H1 (cell line): ENCODE results near the gene NAMPT. TPM values are rescaled to one million over a fixed set of nuclear protein-coding genes. Genes with fewer than 3 reads are reported as not detected.

Source experiments
- CTCF ChIA-PET: fragments of 300-600 bp; sonication (Branson Sonifier 250); formaldehyde crosslinking; loops from one replicate; lab custom pipeline; 2021; ENCODE audit not compliant: partially characterized antibody; lab: Charles Lee
- POLR2A ChIA-PET: fragments of 300-600 bp; sonication (Branson Sonifier 250); formaldehyde crosslinking; loops from one replicate; lab custom pipeline; 2021; ENCODE audit warnings: inconsistent platforms; ENCODE audit not compliant: partially characterized antibody; lab: Charles Lee
- DNase-seq, 2 experiments: peaks; one replicate each; pipeline versions ENCODE4 v3.0.0 to v3.0.0-alpha.2; 2010 to 2022; ENCODE audit warnings: low spot score in 2 of 2, low read depth in 1 of 2, mixed read lengths in 1 of 2
- FAIRE-seq: peaks from 2 replicates; lab custom pipeline; 2011; peaks lifted over from hg19 to GRCh38; lab: Jason Lieb, UNC
- H2AFZ ChIP-seq: 2 replicates; pipeline ENCODE4 v1.8.1; 2012; ENCODE audit warnings: low read length, inconsistent platforms
- H2AK5ac ChIP-seq: 2 replicates; pipeline ENCODE4 v1.6.1; 2013; ENCODE audit warnings: low read depth, low read length
- H2BK120ac ChIP-seq: replicated peaks from 2 replicates; pipeline ENCODE3; 2013; ENCODE audit warnings: low read depth, low read length, inconsistent platforms
- H2BK12ac ChIP-seq: 2 replicates; pipeline ENCODE4 v1.6.1; 2013; ENCODE audit warnings: low read depth, low read length
- H2BK15ac ChIP-seq: 2 replicates; pipeline ENCODE4 v1.6.1; 2013; ENCODE audit warnings: low read length
- H2BK20ac ChIP-seq: 2 replicates; pipeline ENCODE4 v1.6.1; 2013; ENCODE audit warnings: low read length
- H2BK5ac ChIP-seq: 2 replicates; pipeline ENCODE4 v1.6.1; 2013; ENCODE audit warnings: low read depth, low read length
- H3K14ac ChIP-seq: 2 replicates; pipeline ENCODE4 v1.6.1; 2013; ENCODE audit warnings: inconsistent platforms; ENCODE audit not compliant: insufficient read length
- H3K18ac ChIP-seq: 2 replicates; pipeline ENCODE4 v1.6.1; 2013; ENCODE audit warnings: low read length; ENCODE audit errors: extremely low read depth
- H3K23ac ChIP-seq: 2 replicates; pipeline ENCODE4 v1.6.1; 2013; ENCODE audit warnings: inconsistent platforms; ENCODE audit not compliant: insufficient read length
- H3K23me2 ChIP-seq: 2 replicates; pipeline ENCODE4 v1.6.1; 2013; ENCODE audit warnings: low read depth, low read length
- H3K27ac ChIP-seq: 2 replicates; pipeline ENCODE4 v1.6.1; 2011; ENCODE audit warnings: low read depth, low read length, inconsistent platforms
- H3K27me3 ChIP-seq, 4 experiments: replicated peaks in 1 of 4; 1 replicate in 1 of 4; 2 replicates in 3 of 4; pipeline versions ENCODE4 v1.6.1 to v1.8.1; 2011 to 2013; ENCODE audit warnings: low read length in 3 of 4, mild to moderate bottlenecking in 3 of 4, inconsistent platforms in 2 of 4, mixed read lengths in 2 of 4, moderate library complexity in 1 of 4; ENCODE audit not compliant: control insufficient read depth in 3 of 4, insufficient read depth in 3 of 4; ENCODE audit errors: extremely low read depth in 1 of 4
- H3K36me3 ChIP-seq, 4 experiments: 2 replicates each; pipeline versions ENCODE4 v1.6.1 to v1.8.1; 2011 to 2013; ENCODE audit warnings: mild to moderate bottlenecking in 4 of 4, low read length in 3 of 4, moderate library complexity in 2 of 4, control low read depth in 1 of 4, inconsistent platforms in 1 of 4; ENCODE audit not compliant: insufficient read depth in 4 of 4, control insufficient read depth in 2 of 4
- H3K4ac ChIP-seq: replicated peaks from 2 replicates; pipeline ENCODE3; 2013; ENCODE audit warnings: low read length, low read depth, mixed read lengths, inconsistent platforms; ENCODE audit not compliant: insufficient read length
- H3K4me1 ChIP-seq, 4 experiments: replicated peaks in 1 of 4; 1 replicate in 1 of 4; 2 replicates in 3 of 4; pipeline versions ENCODE4 v1.6.1 to v1.8.1; 2011 to 2013; ENCODE audit warnings: low read length in 3 of 4, inconsistent platforms in 2 of 4, mixed read lengths in 1 of 4; ENCODE audit not compliant: insufficient read depth in 4 of 4, control insufficient read depth in 3 of 4
- H3K4me2 ChIP-seq, 2 experiments: 2 replicates each; pipeline versions ENCODE4 v1.6.1 to v1.8.1; 2011 to 2013; ENCODE audit warnings: low read depth in 2 of 2, low read length in 2 of 2, control low read depth in 1 of 2, inconsistent platforms in 1 of 2, mild to moderate bottlenecking in 1 of 2; ENCODE audit not compliant: insufficient read depth in 1 of 2
- H3K4me3 ChIP-seq, 4 experiments: fragments of 200-600, 300-600 bp in 1 of 4; sonication (generic), shearing (Covaris generic), sonication (Bioruptor Twin) in 1 of 4; 2 replicates each; pipeline versions ENCODE4 v1.5.1 to v1.8.1; 2011 to 2016; ENCODE audit warnings: low read length in 4 of 4, low read depth in 3 of 4, control low read depth in 2 of 4, inconsistent platforms in 2 of 4, mild to moderate bottlenecking in 2 of 4, mixed read lengths in 1 of 4, moderate library complexity in 1 of 4; ENCODE audit not compliant: insufficient read depth in 2 of 4; ENCODE audit errors: extremely low read depth in 1 of 4
- H3K56ac ChIP-seq: replicated peaks from 2 replicates; pipeline ENCODE3; 2013; ENCODE audit warnings: low read depth, mild to moderate bottlenecking, mixed read lengths, low read length, inconsistent platforms; ENCODE audit not compliant: insufficient read length
- H3K79me1 ChIP-seq: 2 replicates; pipeline ENCODE4 v1.6.1; 2013; ENCODE audit warnings: low read depth, low read length, control low read depth
- H3K79me2 ChIP-seq, 2 experiments: 2 replicates each; pipeline versions ENCODE4 v1.6.1 to v1.8.1; 2012 to 2013; ENCODE audit warnings: low read length in 2 of 2, mild to moderate bottlenecking in 2 of 2, inconsistent platforms in 1 of 2; ENCODE audit not compliant: insufficient read depth in 2 of 2, control insufficient read depth in 1 of 2
- H3K9ac ChIP-seq, 4 experiments: replicated peaks in 1 of 4; 1 replicate in 1 of 4; 2 replicates in 3 of 4; pipeline versions ENCODE4 v1.6.1 to v1.8.1; 2011 to 2013; ENCODE audit warnings: low read depth in 3 of 4, low read length in 3 of 4, control low read depth in 2 of 4, mild to moderate bottlenecking in 2 of 4, moderate library complexity in 2 of 4, inconsistent platforms in 1 of 4; ENCODE audit errors: extremely low read depth in 1 of 4
- H3K9me3 ChIP-seq, 2 experiments: 2 replicates each; pipeline versions ENCODE4 v1.6.1 to v1.8.1; 2012 to 2013; ENCODE audit warnings: mild to moderate bottlenecking in 2 of 2, moderate library complexity in 2 of 2, control low read depth in 1 of 2, inconsistent platforms in 1 of 2, low read depth in 1 of 2, low read length in 1 of 2, mixed read lengths in 1 of 2; ENCODE audit not compliant: insufficient read depth in 2 of 2
- H4K20me1 ChIP-seq, 2 experiments: replicated peaks in 1 of 2; 2 replicates each; pipeline versions ENCODE3 to v1.8.1; 2011 to 2013; ENCODE audit warnings: inconsistent platforms in 2 of 2, low read length in 2 of 2, mild to moderate bottlenecking in 1 of 2; ENCODE audit not compliant: insufficient read depth in 2 of 2, control insufficient read depth in 1 of 2
- H4K5ac ChIP-seq: 2 replicates; pipeline ENCODE4 v1.6.1; 2013; ENCODE audit warnings: low read length, low read depth, mixed read lengths, inconsistent platforms; ENCODE audit not compliant: insufficient read length
- H4K8ac ChIP-seq: 2 replicates; pipeline ENCODE4 v1.8.0; 2013; ENCODE audit warnings: mild to moderate bottlenecking, moderate library complexity, low read length, inconsistent platforms; ENCODE audit not compliant: insufficient read depth; ENCODE audit errors: extremely low read depth
- H4K91ac ChIP-seq: replicated peaks from 2 replicates; pipeline ENCODE3; 2013; ENCODE audit warnings: low read length, mixed read lengths, inconsistent platforms; ENCODE audit not compliant: insufficient read length
- CEBPB ChIP-seq: IDR thresholded peaks from 2 replicates; pipeline ENCODE4 v1.6.1; 2012; ENCODE audit warnings: low read depth, low read length
- CREB1 ChIP-seq: IDR thresholded peaks from 2 replicates; pipeline ENCODE4 v1.6.1; 2012; ENCODE audit warnings: inconsistent platforms
- KDM4A ChIP-seq: IDR thresholded peaks from one replicate; pipeline ENCODE4 v1.7.1; 2012; ENCODE audit warnings: low read depth, mild to moderate bottlenecking, moderate library complexity, low read length, inconsistent platforms; ENCODE audit not compliant: severe bottlenecking
- POLR2AphosphoS5 ChIP-seq: IDR thresholded peaks from 2 replicates; pipeline ENCODE4 v1.6.1; 2011; ENCODE audit warnings: low read depth, low read length
- SP1 ChIP-seq: IDR thresholded peaks from 2 replicates; pipeline ENCODE4 v1.6.1; 2011; ENCODE audit warnings: low read depth, low read length
- TBP ChIP-seq: IDR thresholded peaks from 2 replicates; pipeline ENCODE4 v1.6.1; 2011; ENCODE audit warnings: low read depth, low read length, improper control_type of control experiment
- YY1 ChIP-seq: IDR thresholded peaks from 2 replicates; pipeline ENCODE4 v1.6.1; 2011; ENCODE audit warnings: low read depth, mild to moderate bottlenecking, low read length
- WGBS, 2 experiments: shearing (Covaris generic) in 1 of 2; methylation state at CpG; one replicate each; pipeline versions ENCODE4 v1.1.6 to v1.1.7; 2013 to 2015; ENCODE audit warnings: low lambda C conversion rate in 2 of 2, mixed read lengths in 2 of 2, inconsistent platforms in 1 of 2, low coverage in 1 of 2, missing lambda C conversion rate in 1 of 2; ENCODE audit not compliant: insufficient replicate concordance in 2 of 2, insufficient coverage in 1 of 2, insufficient read length in 1 of 2; ENCODE audit errors: extremely low coverage in 1 of 2, missing lambda C conversion rate in 1 of 2; 5-methylcytosine and 5-hydroxymethylcytosine counted together
- polyA plus RNA-seq, 7 experiments: library from polyadenylated mRNA; depleted of rRNA in 3 of 7; stranded (reverse) in 5 of 7; unstranded in 2 of 7; fragments of >200 nt in 5 of 7; fragments of 200-250 nt in 2 of 7; gene quantifications; 1 replicate in 5 of 7; 2 replicates in 1 of 7; 4 replicates in 1 of 7; pipeline versions ENCODE4 v1.2.1 to v1.2.3, GENCODE V29; 2011 to 2013; ENCODE audit warnings: missing spikeins in 2 of 7, mixed read lengths in 2 of 7
- total RNA-seq: library from RNA; stranded (reverse); fragmentation: NEBNext Ultra II Directional; extraction: Animal tissue kit (Norgen Biotek cat#: 25700); gene quantifications from 2 replicates; pipeline ENCODE4 v1.2.1, GENCODE V29; 2021
- TF ChIP-seq, protein P1 (sequence below): IDR thresholded peaks from 2 replicates; pipeline ENCODE4 v1.6.1; 2012; ENCODE audit warnings: inconsistent platforms
- TF ChIP-seq, protein P2 (sequence below): IDR thresholded peaks from 2 replicates; pipeline ENCODE4 v1.6.1; 2011; ENCODE audit warnings: low read depth, mild to moderate bottlenecking, low read length; ENCODE audit not compliant: insufficient read depth
- TF ChIP-seq, protein P3 (sequence below): IDR thresholded peaks from 2 replicates; pipeline ENCODE4 v1.6.1; 2012; ENCODE audit warnings: inconsistent platforms

NAMPT gene
- total and polyA plus RNA-seq, 2 of the 8 experiments (the other 6 are each of a cell fraction or from before 2014, with no cell fraction given) = 15.4 to 95.9 TPM

DNA sequence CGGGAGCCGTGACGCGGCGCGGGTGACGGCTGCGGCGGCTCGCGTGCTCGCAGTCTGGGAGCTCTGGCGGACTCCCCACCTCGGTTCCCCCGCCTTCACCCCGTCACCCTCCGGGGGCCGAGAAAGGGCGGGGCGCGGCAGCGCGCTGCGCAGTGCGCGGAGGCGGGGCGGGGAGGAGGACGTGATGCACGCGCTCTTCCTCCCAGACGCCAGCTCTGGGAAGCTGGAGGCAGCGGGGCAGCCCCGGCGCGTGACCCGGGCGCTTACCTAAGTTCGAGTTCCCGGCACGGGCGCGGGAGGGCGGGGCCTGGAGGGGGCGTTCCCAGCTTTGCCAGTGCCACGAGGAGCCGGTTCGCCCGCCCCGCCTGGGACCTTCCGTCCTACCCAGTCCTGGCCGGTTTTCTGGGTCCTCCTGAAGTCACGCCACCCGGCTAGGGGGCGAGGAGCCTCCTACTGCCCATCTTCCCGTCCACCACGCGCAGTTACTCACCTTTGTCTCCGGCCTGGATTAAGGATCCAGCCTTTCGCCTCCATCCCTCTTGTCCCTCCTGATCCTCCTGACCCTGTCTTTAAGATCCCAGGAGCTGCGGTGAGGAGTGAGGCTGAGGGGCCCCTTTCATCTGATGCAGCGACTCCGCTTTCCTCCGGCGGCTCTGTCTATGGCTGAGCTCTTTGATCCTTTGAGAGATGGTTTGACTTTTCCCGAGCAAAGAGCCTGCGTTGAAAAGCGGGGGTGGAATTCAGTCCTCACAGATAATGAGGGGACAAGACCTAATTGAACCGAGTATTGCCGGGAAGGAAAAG lies 470 bp upstream of the NAMPT start:
- H4K8ac ChIP-seq = peak overlapping the region; percentile 92
- H3K36me3 ChIP-seq = no peaks in the 10 kb centered on the region
- peak overlapping the region; percentile 97 for H3K27ac ChIP-seq
- peak overlapping the region; percentile 88 for H4K91ac ChIP-seq
- H3K14ac ChIP-seq = peak overlapping the region; percentile 25
- peaks cover 6 to 38% of the 10 kb centered on the region in 2 experiments; a peak in 3 of 4 replicates for H3K79me2 ChIP-seq
- peak overlapping the region; percentile 73 to 91 (median 82) for H3K4me3 ChIP-seq
- H3K9me3 ChIP-seq = no peaks in the 10 kb centered on the region
- POLR2A ChIA-PET = interaction anchor here (0.8 to 2.3 kb wide), 9 partner anchors 9 to 704 kb away, joined by 3 to 7 read pairs (median 5); partner anchors contain the start of gene EFCAB10
- H3K56ac ChIP-seq = peak overlapping the region; percentile 95
- no peak overlapping the region for H2BK20ac ChIP-seq
- no peak overlapping the region for H3K23ac ChIP-seq
- H3K18ac ChIP-seq = peak overlapping the region; percentile 99
- H3K23me2 ChIP-seq = peaks cover 10% of the 10 kb centered on the region
- H3K27me3 ChIP-seq = no peaks in the 10 kb centered on the region
- H3K9ac ChIP-seq = peak overlapping the region; percentile 90 to 93 (median 92)
- peak overlapping the region; percentile 98 for H2AFZ ChIP-seq
- peaks cover 0 to 2% (median under 1%) of the 10 kb centered on the region in 4 experiments; a peak in 3 of 7 replicates for H3K4me1 ChIP-seq
- peak overlapping the region; percentile 95 for H2BK5ac ChIP-seq
- DNase-seq (peak; percentile 95 to 98), FAIRE-seq (no peak)
- peak overlapping the region; percentile 16 for H3K4ac ChIP-seq
- H2AK5ac ChIP-seq = no peak overlapping the region
- H2BK12ac ChIP-seq = peak overlapping the region; percentile 77
- 3% methylated on average over 19 of the region's 70 CpGs; no CpG with 5 or more reads in 1 of the 2 experiments for WGBS, 2 experiments
- 0 out of 2 replicates have a peak overlapping the region, but pooled peaks have one; percentile 84 for H2BK15ac ChIP-seq
- no peaks in the 10 kb centered on the region; the same call in 1 of the 2 replicates for H3K79me1 ChIP-seq
- no peak overlapping the region for H2BK120ac ChIP-seq
- peak overlapping the region; percentile 95 for H4K5ac ChIP-seq
- H4K20me1 ChIP-seq = peaks cover 0 to 2% of the 10 kb centered on the region in 2 experiments
- CTCF ChIA-PET = interaction anchor here (0.6 to 1.3 kb wide), 7 partner anchors 17 to 379 kb away, joined by 3 to 7 read pairs (median 3); no protein-coding TSS in a partner anchor
- H3K4me2 ChIP-seq = peak overlapping the region; percentile 98 to 99
- TF ChIP-seq, protein P1, sequence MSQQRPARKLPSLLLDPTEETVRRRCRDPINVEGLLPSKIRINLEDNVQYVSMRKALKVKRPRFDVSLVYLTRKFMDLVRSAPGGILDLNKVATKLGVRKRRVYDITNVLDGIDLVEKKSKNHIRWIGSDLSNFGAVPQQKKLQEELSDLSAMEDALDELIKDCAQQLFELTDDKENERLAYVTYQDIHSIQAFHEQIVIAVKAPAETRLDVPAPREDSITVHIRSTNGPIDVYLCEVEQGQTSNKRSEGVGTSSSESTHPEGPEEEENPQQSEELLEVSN = peak; percentile 57
- TF ChIP-seq CREB1 (peak; percentile 81; the same call in 1 of the 2 replicates), SP1 (peak; percentile 43; the same call in 1 of the 2 replicates), TBP (peak; percentile 59), YY1 (peak; percentile 70; the same call in 1 of the 2 replicates), KDM4A (peak; percentile 79), POLR2AphosphoS5 (peak; percentile 90), CEBPB (no peak)
- TF ChIP-seq, protein P2, sequence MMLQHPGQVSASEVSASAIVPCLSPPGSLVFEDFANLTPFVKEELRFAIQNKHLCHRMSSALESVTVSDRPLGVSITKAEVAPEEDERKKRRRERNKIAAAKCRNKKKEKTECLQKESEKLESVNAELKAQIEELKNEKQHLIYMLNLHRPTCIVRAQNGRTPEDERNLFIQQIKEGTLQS = no peak
- TF ChIP-seq, protein P3, sequence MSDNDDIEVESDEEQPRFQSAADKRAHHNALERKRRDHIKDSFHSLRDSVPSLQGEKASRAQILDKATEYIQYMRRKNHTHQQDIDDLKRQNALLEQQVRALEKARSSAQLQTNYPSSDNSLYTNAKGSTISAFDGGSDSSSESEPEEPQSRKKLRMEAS = peak; percentile 90
